ENCODE results near the gene TMEM114.

The TMEM114 gene

GRCh38 chr16:8552487-8553221 is 37.7 kb downstream of the TMEM114 start:
- no peaks in the 10 kb centered on the region for H3K27me3 ChIP-seq (replicated peaks)
- TF ChIP-seq, protein P1, sequence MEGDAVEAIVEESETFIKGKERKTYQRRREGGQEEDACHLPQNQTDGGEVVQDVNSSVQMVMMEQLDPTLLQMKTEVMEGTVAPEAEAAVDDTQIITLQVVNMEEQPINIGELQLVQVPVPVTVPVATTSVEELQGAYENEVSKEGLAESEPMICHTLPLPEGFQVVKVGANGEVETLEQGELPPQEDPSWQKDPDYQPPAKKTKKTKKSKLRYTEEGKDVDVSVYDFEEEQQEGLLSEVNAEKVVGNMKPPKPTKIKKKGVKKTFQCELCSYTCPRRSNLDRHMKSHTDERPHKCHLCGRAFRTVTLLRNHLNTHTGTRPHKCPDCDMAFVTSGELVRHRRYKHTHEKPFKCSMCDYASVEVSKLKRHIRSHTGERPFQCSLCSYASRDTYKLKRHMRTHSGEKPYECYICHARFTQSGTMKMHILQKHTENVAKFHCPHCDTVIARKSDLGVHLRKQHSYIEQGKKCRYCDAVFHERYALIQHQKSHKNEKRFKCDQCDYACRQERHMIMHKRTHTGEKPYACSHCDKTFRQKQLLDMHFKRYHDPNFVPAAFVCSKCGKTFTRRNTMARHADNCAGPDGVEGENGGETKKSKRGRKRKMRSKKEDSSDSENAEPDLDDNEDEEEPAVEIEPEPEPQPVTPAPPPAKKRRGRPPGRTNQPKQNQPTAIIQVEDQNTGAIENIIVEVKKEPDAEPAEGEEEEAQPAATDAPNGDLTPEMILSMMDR (IDR thresholded peaks at IDR 0.05; ENCODE audit: low read depth, low read length, missing control alignments): no peak
- no peak for DNase-seq
- no peak overlapping the region for H3K27ac ChIP-seq
- no peaks in the 10 kb centered on the region for H3K36me3 ChIP-seq (replicated peaks)
- in situ Hi-C loops (cut with HindIII; ENCODE audit: low pct_ligation_motif_present, low sequenced_read_pairs): no loop called here
- H3K4me3 ChIP-seq (ENCODE audit: low read depth, low read length): no peak overlapping the region

DNA sequence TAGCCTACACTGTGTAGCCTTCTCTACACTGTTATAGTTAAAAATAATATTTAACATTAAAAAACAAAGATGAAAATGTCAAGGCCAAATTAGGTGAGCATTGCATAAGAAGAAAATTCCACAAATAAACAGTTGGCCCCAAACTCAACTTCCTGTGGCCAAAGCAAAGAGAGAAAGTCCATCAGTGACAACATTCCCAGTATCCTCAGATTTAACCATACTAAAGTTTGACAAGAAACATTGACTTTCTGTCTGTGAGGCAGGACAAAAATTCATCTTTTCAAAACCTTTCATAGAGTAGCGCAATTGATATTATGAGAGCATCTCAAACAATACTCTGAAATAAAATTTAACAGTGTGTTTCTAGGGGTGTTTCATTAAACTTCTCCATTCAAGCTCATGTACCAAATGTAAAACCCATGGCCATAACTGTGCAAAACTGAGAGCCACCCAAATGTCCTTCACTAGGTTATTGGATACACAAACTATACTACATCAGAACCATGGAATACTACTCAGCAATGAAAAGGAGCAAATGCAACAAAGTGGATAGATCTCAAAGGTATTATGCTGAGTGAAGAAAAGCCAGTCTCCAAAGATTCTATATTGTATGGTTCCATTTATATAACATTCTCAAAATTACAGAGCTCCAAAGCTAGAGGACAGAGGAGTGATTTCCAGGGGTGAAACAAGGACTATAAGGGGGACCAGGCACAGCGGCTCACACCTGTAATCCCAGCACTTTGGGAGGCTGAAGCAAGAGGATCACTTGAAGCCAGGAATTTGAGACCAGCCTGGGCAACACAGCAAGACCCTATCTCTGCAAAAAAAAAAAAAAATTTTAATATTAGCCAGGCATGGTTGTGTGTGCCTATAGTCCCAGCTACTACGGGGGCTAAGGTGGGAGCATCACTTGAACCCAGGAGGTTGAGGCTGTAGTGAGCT is 38.7 kb downstream of the TMEM114 start:
- Histone ChIP-seq H3K4me3 (ENCODE audit: low read depth, low read length) (no peak overlapping the region), H3K27me3 (replicated peaks) (no peaks in the 10 kb centered on the region), H3K36me3 (replicated peaks) (no peaks in the 10 kb centered on the region), H3K27ac (no peak overlapping the region)
- in situ Hi-C loops (cut with HindIII; ENCODE audit: low pct_ligation_motif_present, low sequenced_read_pairs): no loop called here
- no peak for DNase-seq
- TF ChIP-seq, protein P1 (IDR thresholded peaks at IDR 0.05; ENCODE audit: low read depth, low read length, missing control alignments): no peak

DNA sequence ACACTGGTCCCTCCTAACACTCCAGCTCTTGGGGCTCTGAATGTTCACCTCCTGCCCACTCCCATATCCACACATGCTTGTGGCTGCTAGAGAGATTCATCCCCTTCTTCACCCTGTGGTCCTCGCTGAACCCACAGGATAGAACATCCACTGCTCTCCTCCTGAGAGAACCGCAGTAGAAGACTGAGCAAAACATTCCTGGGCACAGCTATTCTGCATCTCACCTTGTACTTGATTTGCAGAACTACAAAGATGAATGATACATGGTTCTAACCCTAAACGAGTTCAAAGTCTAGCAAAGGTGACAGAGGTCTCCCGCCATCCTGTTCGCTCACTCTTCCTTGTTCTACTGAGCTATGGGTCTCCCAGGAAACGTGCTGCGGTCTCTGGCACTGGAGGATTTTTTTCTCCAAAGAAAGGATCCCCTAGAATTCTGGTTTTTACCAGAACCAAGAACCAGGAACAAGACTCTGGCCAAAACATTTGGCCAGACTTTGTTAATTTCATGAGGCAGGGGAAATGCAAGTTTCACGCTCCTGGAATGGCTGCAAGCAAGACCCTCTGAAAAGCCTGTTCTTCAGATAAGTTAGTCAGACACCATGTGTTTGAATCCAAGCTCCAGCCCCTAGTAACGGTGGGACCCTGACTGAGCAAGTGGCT is 39.5 kb downstream of the TMEM114 start:
- no peaks in the 10 kb centered on the region for H3K36me3 ChIP-seq (replicated peaks)
- DNase-seq: no peak
- in situ Hi-C loops (cut with HindIII; ENCODE audit: low pct_ligation_motif_present, low sequenced_read_pairs): no loop called here
- TF ChIP-seq, protein P1 (IDR thresholded peaks at IDR 0.05; ENCODE audit: low read depth, low read length, missing control alignments): no peak
- H3K4me3 ChIP-seq (ENCODE audit: low read depth, low read length): no peak overlapping the region
- no peak overlapping the region for H3K27ac ChIP-seq
- no peaks in the 10 kb centered on the region for H3K27me3 ChIP-seq (replicated peaks)

- no peak overlapping the region for H3K27ac ChIP-seq
- no peak for DNase-seq
- TF ChIP-seq, protein P1 (IDR thresholded peaks at IDR 0.05; ENCODE audit: low read depth, low read length, missing control alignments): no peak
- H3K27me3 ChIP-seq (replicated peaks): no peaks in the 10 kb centered on the region
- no peak overlapping the region for H3K4me3 ChIP-seq (ENCODE audit: low read depth, low read length)
- in situ Hi-C loops (cut with HindIII; ENCODE audit: low pct_ligation_motif_present, low sequenced_read_pairs): no loop called here
- H3K36me3 ChIP-seq (replicated peaks): no peaks in the 10 kb centered on the region
Observed at GRCh38 chr16:8549843-8550412, 40.4 kb downstream of the TMEM114 start.

GRCh38 chr16:8548166-8548565 is 42.1 kb downstream of the TMEM114 start:
- H3K36me3 ChIP-seq (replicated peaks): no peaks in the 10 kb centered on the region
- no peak for DNase-seq
- in situ Hi-C loops (cut with HindIII; ENCODE audit: low pct_ligation_motif_present, low sequenced_read_pairs): no loop called here
- no peaks in the 10 kb centered on the region for H3K27me3 ChIP-seq (replicated peaks)
- TF ChIP-seq, protein P1 (IDR thresholded peaks at IDR 0.05; ENCODE audit: low read depth, low read length, missing control alignments): no peak
- no peak overlapping the region for H3K4me3 ChIP-seq (ENCODE audit: low read depth, low read length)
- H3K27ac ChIP-seq: no peak overlapping the region
